Parathyroid adenoma (tissue), 2 donors: Measurements from ENCODE around the gene IGSF9.

Experiments used
- H2AFZ ChIP-seq: fragments of 300-600 bp; sonication (generic); one replicate; pipeline ENCODE4 v1.7.0; 2017; ENCODE audit warnings: antibody characterized with exemption, mild to moderate bottlenecking
- H3K27ac ChIP-seq: fragments of 300-600 bp; sonication (generic); one replicate; pipeline ENCODE4 v1.7.0; 2017
- H3K27me3 ChIP-seq: fragments of 300-600 bp; sonication (generic); one replicate; pipeline ENCODE4 v1.7.0; 2017; ENCODE audit warnings: low read length; ENCODE audit not compliant: control insufficient read depth, insufficient read depth
- H3K36me3 ChIP-seq: fragments of 300-600 bp; sonication (generic); one replicate; pipeline ENCODE4 v1.7.0; 2017; ENCODE audit warnings: low read length; ENCODE audit not compliant: control insufficient read depth, insufficient read depth
- H3K4me1 ChIP-seq: fragments of 300-600 bp; sonication (generic); one replicate; pipeline ENCODE4 v1.7.0; 2017; ENCODE audit warnings: control low read depth
- H3K4me2 ChIP-seq: fragments of 300-600 bp; sonication (generic); one replicate; pipeline ENCODE4 v1.7.0; 2017; ENCODE audit warnings: low read length
- H3K4me3 ChIP-seq: fragments of 300-600 bp; sonication (generic); one replicate; pipeline ENCODE4 v1.7.0; 2017; ENCODE audit warnings: low read depth, low read length
- H3K79me2 ChIP-seq: fragments of 300-600 bp; sonication (generic); one replicate; pipeline ENCODE4 v1.7.0; 2017; ENCODE audit warnings: control low read depth
- H3K9ac ChIP-seq: fragments of 300-600 bp; sonication (generic); one replicate; pipeline ENCODE4 v1.7.0; 2017; ENCODE audit warnings: mild to moderate bottlenecking
- H3K9me3 ChIP-seq: fragments of 300-600 bp; sonication (generic); one replicate; pipeline ENCODE4 v1.7.0; 2017; ENCODE audit warnings: low read length; ENCODE audit not compliant: control insufficient read depth
- TF ChIP-seq, protein P1 (sequence below): fragments of 300-600 bp; sonication (generic); IDR thresholded peaks from one replicate; pipeline ENCODE4 v1.7.0; 2017; ENCODE audit warnings: antibody characterized with exemption, mild to moderate bottlenecking
- donor health status: primary hyperparathyroidism.

IGSF9 gene

DNA sequence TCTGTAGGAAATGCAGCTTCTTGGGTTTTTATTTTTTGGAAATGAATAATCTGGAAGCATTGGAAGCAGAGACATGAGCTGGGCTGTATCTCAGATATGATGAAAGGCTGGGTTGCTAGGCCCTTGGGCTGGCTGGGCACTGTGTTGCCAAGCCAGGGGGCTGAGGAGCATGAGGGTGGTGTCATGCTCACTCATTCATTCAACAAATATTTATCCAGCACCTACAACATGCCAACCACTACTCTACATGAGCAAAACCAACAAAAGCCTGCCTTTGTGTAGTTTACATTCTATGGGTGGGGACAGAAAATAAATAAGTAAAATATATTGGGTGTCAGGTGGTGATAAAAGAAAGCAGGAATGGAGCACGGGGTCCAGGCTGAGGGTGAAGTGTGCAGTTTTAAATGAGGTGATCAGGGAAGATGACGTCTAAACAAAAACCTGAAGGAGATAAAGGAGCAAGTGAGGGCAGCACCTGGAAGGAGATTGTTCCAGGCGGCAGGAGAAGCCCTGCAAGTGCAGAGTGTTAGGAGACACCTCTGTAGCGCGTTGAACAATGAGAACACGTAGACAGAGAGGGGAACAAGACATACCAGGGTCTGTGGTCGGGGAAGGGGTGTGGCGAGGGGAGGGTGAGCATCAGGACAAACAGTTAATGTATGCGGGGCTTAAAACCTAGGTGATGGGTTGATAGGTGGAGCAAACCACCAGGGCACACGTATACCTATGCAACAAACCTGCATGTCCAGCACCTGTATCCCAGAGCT lies 31.0 kb downstream of the IGSF9 start:
- Histone ChIP-seq H3K9me3 (no peaks in the 10 kb centered on the region), H3K27me3 (no peaks in the 10 kb centered on the region), H3K4me3 (no peak overlapping the region), H2AFZ (peak overlapping the region; percentile 28), H3K79me2 (no peaks in the 10 kb centered on the region), H3K9ac (no peak overlapping the region), H3K36me3 (no peaks in the 10 kb centered on the region), H3K27ac (no peak overlapping the region), H3K4me1 (peaks cover 15% of the 10 kb centered on the region), H3K4me2 (no peak overlapping the region)
- TF ChIP-seq, protein P1, sequence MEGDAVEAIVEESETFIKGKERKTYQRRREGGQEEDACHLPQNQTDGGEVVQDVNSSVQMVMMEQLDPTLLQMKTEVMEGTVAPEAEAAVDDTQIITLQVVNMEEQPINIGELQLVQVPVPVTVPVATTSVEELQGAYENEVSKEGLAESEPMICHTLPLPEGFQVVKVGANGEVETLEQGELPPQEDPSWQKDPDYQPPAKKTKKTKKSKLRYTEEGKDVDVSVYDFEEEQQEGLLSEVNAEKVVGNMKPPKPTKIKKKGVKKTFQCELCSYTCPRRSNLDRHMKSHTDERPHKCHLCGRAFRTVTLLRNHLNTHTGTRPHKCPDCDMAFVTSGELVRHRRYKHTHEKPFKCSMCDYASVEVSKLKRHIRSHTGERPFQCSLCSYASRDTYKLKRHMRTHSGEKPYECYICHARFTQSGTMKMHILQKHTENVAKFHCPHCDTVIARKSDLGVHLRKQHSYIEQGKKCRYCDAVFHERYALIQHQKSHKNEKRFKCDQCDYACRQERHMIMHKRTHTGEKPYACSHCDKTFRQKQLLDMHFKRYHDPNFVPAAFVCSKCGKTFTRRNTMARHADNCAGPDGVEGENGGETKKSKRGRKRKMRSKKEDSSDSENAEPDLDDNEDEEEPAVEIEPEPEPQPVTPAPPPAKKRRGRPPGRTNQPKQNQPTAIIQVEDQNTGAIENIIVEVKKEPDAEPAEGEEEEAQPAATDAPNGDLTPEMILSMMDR, result no peak

DNA sequence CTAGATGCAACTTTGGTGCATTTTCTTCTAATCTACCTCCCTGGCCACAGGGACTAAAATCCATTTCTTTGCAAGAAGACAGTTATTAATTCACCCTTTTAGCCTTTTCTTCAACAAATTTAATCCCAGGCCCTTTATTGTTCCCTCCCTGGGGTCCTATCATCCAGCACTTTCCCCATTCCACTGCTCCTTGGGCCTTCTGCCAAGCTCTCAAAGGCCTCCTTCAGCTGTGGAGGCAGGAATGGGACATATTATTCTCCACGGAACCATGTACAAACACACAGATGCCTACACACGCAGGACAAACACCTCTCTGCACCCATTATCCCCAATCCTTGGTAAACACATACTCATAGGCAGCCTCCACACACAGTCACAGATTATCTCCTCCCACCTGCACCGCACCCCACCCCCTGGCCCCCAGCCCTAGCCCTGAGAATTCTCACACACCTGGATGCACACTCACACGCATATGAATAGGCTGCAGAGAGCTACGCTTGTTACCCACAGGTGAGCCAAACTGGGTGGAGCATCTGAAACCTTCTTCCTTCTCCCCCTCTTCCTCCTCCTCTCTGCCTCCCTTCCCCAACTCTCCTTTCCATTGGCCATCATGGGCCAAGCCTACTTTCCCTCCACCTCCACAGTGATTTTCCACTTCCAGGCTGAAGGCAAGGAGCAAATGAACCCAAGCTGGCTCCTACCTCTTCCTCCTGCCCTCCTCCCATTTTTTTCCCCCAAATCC lies 31.8 kb downstream of the IGSF9 start:
- Histone ChIP-seq H3K36me3 (no peaks in the 10 kb centered on the region), H2AFZ (peak overlapping the region; percentile 28), H3K9ac (no peak overlapping the region), H3K4me3 (no peak overlapping the region), H3K4me1 (peaks cover 15% of the 10 kb centered on the region), H3K9me3 (no peaks in the 10 kb centered on the region), H3K79me2 (no peaks in the 10 kb centered on the region), H3K4me2 (no peak overlapping the region), H3K27ac (no peak overlapping the region), H3K27me3 (no peaks in the 10 kb centered on the region)
- TF ChIP-seq, protein P1, result no peak

DNA sequence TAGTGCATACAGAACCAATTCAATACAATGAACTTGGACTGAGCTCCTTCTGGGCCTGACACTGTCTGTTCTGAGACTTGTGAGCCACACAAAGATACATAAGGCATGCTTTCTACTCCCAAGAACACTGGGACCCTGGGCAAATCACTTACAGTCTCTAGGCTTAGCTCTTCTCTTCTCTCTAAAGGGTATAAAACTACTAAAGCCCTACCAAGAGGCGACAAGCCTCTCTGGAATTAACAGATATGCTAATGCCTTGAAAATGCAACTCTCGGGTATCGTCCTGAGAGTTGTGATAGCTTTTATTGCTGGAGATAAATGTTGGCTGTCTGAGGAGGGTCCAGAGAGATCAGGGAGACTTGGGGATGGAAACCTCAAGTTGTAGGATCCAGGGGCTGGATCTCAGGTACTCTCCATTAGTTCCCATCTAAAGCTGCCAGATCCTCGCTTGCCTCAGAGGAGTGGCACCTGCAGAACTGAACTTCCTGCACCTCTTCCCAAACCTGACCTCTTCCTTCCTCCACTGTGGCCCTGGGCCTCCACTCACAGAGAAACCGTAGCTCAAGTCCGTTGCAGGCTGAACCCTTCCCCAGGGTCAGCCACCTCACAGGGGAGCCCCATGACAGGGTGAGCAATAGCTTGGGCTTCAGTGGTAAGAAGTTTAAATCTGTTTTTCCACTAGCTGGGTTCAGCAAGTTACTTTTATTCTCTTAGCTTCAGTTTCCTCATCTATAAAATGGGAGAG lies 33.9 kb downstream of the IGSF9 start:
- TF ChIP-seq, protein P1, result no peak

DNA sequence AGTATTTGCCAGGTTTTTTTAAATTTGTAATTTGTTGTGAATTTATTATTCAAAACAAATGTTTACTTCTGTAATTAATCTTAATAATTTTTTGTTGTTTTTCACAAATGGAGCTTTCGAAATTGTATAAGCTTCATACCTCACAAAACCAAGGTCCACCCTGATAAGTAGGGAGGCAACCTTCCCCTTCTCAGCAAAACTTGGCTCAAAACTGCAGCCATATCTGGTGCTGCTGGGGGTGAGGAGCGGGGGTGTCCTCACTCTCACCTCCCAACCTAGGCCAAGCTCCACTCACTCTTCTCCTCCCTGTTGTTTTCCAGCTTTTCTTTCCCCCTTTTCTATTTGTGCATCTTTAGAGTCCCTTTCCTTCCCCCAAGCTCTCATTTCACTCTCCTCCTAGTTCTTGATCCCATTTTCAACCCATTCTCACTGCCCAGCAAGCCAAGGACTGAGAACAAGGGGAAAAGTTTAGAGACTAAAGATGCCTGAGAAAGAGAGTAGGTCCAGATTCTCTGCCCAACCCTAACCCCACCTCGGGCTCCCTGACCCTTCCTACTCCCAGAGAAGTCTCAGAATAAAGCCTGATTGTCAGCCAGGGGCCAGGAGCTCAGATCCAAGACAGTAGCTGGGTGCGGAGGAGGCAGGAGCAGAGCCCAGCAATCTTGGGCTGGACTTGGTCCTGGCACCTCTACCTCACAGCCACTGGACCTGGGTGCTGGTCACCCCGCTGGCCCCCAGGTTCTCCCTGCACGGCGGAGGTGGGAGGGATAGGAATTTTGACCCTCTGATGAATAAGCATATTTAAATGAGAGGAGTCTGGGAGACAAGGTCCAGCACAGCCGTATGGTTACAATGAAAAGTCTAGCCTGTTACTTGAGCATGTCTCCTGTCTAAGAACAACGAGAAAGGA lies 37.1 kb downstream of the IGSF9 start:
- peaks cover 5% of the 10 kb centered on the region for H3K4me1 ChIP-seq
- no peak overlapping the region for H3K27ac ChIP-seq
- TF ChIP-seq, protein P1, result no peak
- H3K9ac ChIP-seq, result no peak overlapping the region
- no peak overlapping the region for H3K4me2 ChIP-seq
- no peaks in the 10 kb centered on the region for H3K27me3 ChIP-seq
- no peaks in the 10 kb centered on the region for H3K9me3 ChIP-seq
- no peak overlapping the region for H2AFZ ChIP-seq
- H3K36me3 ChIP-seq, result no peaks in the 10 kb centered on the region
- H3K79me2 ChIP-seq, result no peaks in the 10 kb centered on the region
- no peak overlapping the region for H3K4me3 ChIP-seq

More for the DNA sequence above, 33.9 kb downstream of the IGSF9 start:
- peak overlapping the region; percentile 47 for H3K27ac ChIP-seq
- H3K4me3 ChIP-seq, result no peak overlapping the region
- no peak overlapping the region for H3K4me2 ChIP-seq
- no peaks in the 10 kb centered on the region for H3K27me3 ChIP-seq
- no peak overlapping the region for H2AFZ ChIP-seq
- H3K9ac ChIP-seq, result no peak overlapping the region
- H3K9me3 ChIP-seq, result no peaks in the 10 kb centered on the region
- H3K79me2 ChIP-seq, result no peaks in the 10 kb centered on the region
- no peaks in the 10 kb centered on the region for H3K36me3 ChIP-seq
- peaks cover 13% of the 10 kb centered on the region for H3K4me1 ChIP-seq
